ENCODE results near the gene GEMIN5. TPM values are rescaled to one million over a fixed set of nuclear protein-coding genes. Genes with fewer than 3 reads are reported as not detected.

The GEMIN5 gene
- total and polyA plus RNA-seq, 2 of the 4 experiments (the other 2 are of a cell fraction), result 9.0 to 31.5 TPM

GRCh38 chr5:154947778-154948177 is 9.8 kb upstream of the GEMIN5 start:
- Histone ChIP-seq H3K27ac (ENCODE audit: insufficient read depth, low read length) (no peak overlapping the region), H2BK120ac (ENCODE audit: low read depth, low read length) (no peak overlapping the region), H4K5ac (ENCODE audit: low read depth, low read length) (no peak overlapping the region), H3K14ac (replicated peaks; ENCODE audit: low read depth, low read length) (no peak overlapping the region), H3K36me3 (ENCODE audit: control insufficient read depth, insufficient read depth, low read length) (peaks cover 2% of the 10 kb centered on the region; the same call in 1 of the 2 replicates), H3K18ac (ENCODE audit: low read depth, low read length) (no peak overlapping the region), H4K8ac (ENCODE audit: low read depth in 2 of 2, low read length in 2 of 2) (no peak overlapping the region), H2AFZ (replicated peaks; ENCODE audit: low read length, poor library complexity) (no peak overlapping the region), H3K4me1 (ENCODE audit: control insufficient read depth, insufficient read depth, low read length) (no peaks in the 10 kb centered on the region), H3K9ac (ENCODE audit: low read depth, low read length) (no peak overlapping the region), H4K91ac (ENCODE audit: insufficient read depth, low read depth, low read length) (no peak overlapping the region), H4K20me1 (ENCODE audit: insufficient read depth, low read length) (peaks cover 8% of the 10 kb centered on the region; the same call in 1 of the 2 replicates), H3K4me2 (ENCODE audit: low read depth, low read length) (no peak overlapping the region), H2AK5ac (ENCODE audit: low read depth, low read length) (no peak overlapping the region), H2BK20ac (ENCODE audit: low read depth, low read length) (no peak overlapping the region), H3K79me1 (ENCODE audit: low read depth in 1 of 2, low read length in 2 of 2) (peaks cover 22 to 26% of the 10 kb centered on the region in 2 experiments), H3K9me1 (ENCODE audit: insufficient read depth, low read length) (no peaks in the 10 kb centered on the region), H2BK5ac (ENCODE audit: low read depth, low read length, poor library complexity, severe bottlenecking) (no peak overlapping the region), H3K4ac (ENCODE audit: low read depth, low read length) (no peak overlapping the region), H3K4me3 (ENCODE audit: insufficient read depth, low read depth, low read length) (no peak overlapping the region), H3K9me3 (ENCODE audit: control insufficient read depth, insufficient read depth, low read length) (no peaks in the 10 kb centered on the region), H3K23ac (ENCODE audit: low read depth, low read length) (no peak overlapping the region), H2BK15ac (ENCODE audit: low read depth, low read length) (no peak overlapping the region), H3K27me3 (ENCODE audit: control insufficient read depth, insufficient read depth, low read length) (no peaks in the 10 kb centered on the region), H2AK9ac (replicated peaks; ENCODE audit: low read depth, low read length, poor library complexity) (no peak overlapping the region), H3K56ac (ENCODE audit: extremely low read depth, insufficient read depth, low read length) (no peak overlapping the region)
- intact Hi-C loops (cut with micrococcal nuclease), result loop anchor here (10.0 kb wide), 1 partner anchor 1877 kb away; no protein-coding TSS in a partner anchor
- DNase-seq (no peak), ATAC-seq (ENCODE audit: low read depth) (no peak)
- in situ Hi-C loops (cut with MboI; ENCODE audit: low sequenced_read_pairs), result no loop called here
- BruUV-seq (replicated peaks), result no TSS peak
- POLR2A ChIA-PET (ENCODE audit: unreplicated experiment), result no interaction called here
- no peak for TF ChIP-seq FOS (IDR thresholded peaks at IDR 0.05; ENCODE audit: low read depth, low read length)
- WGBS, 2 experiments (ENCODE audit: extremely low coverage in 2 of 2, insufficient read length in 1 of 2), result 88% methylated on average over 1 of the region's 6 CpGs; no CpG with 5 or more reads in 1 of the 2 experiments
- dilution Hi-C loops (cut with HindIII; ENCODE audit: low sequenced_read_pairs, unreplicated experiment), result no loop called here
- CTCF ChIA-PET, result no interaction called here

Data from IMR-90 (cell line).